Hepatic stellate cell (primary cell): ENCODE data around the gene CBL.

Experiments used
- DNase-seq: peaks from one replicate; pipeline ENCODE4 v3.0.0; 2011; ENCODE audit warnings: low spot score

The CBL gene

GRCh38 chr11:119273721-119274120, 67.6 kb downstream of the CBL start:
- no peak for DNase-seq

- DNase-seq = no peak
Observed at GRCh38 chr11:119277660-119278059, 71.5 kb downstream of the CBL start.

GRCh38 chr11:119282495-119282894, 76.4 kb downstream of the CBL start:
- DNase-seq = no peak

- peak; percentile 37 for DNase-seq
Observed at GRCh38 chr11:119284344-119285157, 78.4 kb downstream of the CBL start.

GRCh38 chr11:119285431-119285830, 79.3 kb downstream of the CBL start:
- DNase-seq = no peak

GRCh38 chr11:119288219-119288618, 82.1 kb downstream of the CBL start:
- no peak for DNase-seq

GRCh38 chr11:119290894-119291497, 84.9 kb downstream of the CBL start:
- no peak for DNase-seq

- no peak for DNase-seq
Observed at GRCh38 chr11:119293461-119293860, 87.3 kb downstream of the CBL start.

GRCh38 chr11:119295178-119295577, 89.0 kb downstream of the CBL start:
- no peak for DNase-seq

- no peak for DNase-seq
Observed at GRCh38 chr11:119297938-119298337, 91.8 kb downstream of the CBL start.

- no peak for DNase-seq
Observed at GRCh38 chr11:119298726-119299125, 92.6 kb downstream of the CBL start.

- no peak for DNase-seq
Observed at GRCh38 chr11:119299416-119299815, 93.3 kb downstream of the CBL start.

- no peak for DNase-seq
Observed at GRCh38 chr11:119300198-119300964, 94.2 kb downstream of the CBL start.

GRCh38 chr11:119303227-119303718, 97.1 kb downstream of the CBL start:
- no peak for DNase-seq

GRCh38 chr11:119305556-119306372, 99.6 kb downstream of the CBL start:
- no peak for DNase-seq

GRCh38 chr11:119306373-119306890, 100.3 kb downstream of the CBL start:
- peak; percentile 59 for DNase-seq

GRCh38 chr11:119307219-119307618, 101.1 kb downstream of the CBL start:
- DNase-seq = no peak

GRCh38 chr11:119307974-119308373, 101.8 kb downstream of the CBL start:
- DNase-seq = no peak

GRCh38 chr11:119309411-119309810, 103.3 kb downstream of the CBL start:
- no peak for DNase-seq

- DNase-seq = no peak
Observed at GRCh38 chr11:119309953-119310681, 104.0 kb downstream of the CBL start.

- no peak for DNase-seq
Observed at GRCh38 chr11:119310682-119311052, 104.5 kb downstream of the CBL start.
